Suprapubic skin (tissue), 4 donors: Measurements from ENCODE around the gene EPN2.

Source experiments
- EP300 ChIP-seq: sonication (generic); formaldehyde crosslinking; IDR thresholded peaks from one replicate; pipeline ENCODE4 v1.6.1; 2017; ENCODE audit warnings: antibody characterized with exemption
- POLR2A ChIP-seq, 2 donors: fragments of 450-650 bp; IDR thresholded peaks; one replicate each; pipeline ENCODE4 v1.6.1; 2017; ENCODE audit warnings: antibody characterized with exemption in 2 of 2, mild to moderate bottlenecking in 2 of 2, moderate library complexity in 2 of 2
- POLR2AphosphoS5 ChIP-seq, 3 donors: sonication (generic); formaldehyde crosslinking; IDR thresholded peaks; one replicate each; pipeline ENCODE4 v1.6.1; 2017; ENCODE audit warnings: antibody characterized with exemption in 3 of 3
- TF ChIP-seq, protein P1 (sequence below), 2 donors: fragments of 200-600 bp in 1 of 2; fragments of 450-650 bp in 1 of 2; sonication (generic) in 1 of 2; IDR thresholded peaks; one replicate each; pipeline ENCODE4 v1.5.1; 2016 to 2019; ENCODE audit warnings: antibody characterized with exemption in 2 of 2, mild to moderate bottlenecking in 1 of 2, moderate library complexity in 1 of 2

- TF ChIP-seq, protein P1, sequence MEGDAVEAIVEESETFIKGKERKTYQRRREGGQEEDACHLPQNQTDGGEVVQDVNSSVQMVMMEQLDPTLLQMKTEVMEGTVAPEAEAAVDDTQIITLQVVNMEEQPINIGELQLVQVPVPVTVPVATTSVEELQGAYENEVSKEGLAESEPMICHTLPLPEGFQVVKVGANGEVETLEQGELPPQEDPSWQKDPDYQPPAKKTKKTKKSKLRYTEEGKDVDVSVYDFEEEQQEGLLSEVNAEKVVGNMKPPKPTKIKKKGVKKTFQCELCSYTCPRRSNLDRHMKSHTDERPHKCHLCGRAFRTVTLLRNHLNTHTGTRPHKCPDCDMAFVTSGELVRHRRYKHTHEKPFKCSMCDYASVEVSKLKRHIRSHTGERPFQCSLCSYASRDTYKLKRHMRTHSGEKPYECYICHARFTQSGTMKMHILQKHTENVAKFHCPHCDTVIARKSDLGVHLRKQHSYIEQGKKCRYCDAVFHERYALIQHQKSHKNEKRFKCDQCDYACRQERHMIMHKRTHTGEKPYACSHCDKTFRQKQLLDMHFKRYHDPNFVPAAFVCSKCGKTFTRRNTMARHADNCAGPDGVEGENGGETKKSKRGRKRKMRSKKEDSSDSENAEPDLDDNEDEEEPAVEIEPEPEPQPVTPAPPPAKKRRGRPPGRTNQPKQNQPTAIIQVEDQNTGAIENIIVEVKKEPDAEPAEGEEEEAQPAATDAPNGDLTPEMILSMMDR (IDR thresholded peaks at IDR 0.05): no peak
- TF ChIP-seq POLR2A (IDR thresholded peaks at IDR 0.05) (no peak), EP300 (no peak), POLR2AphosphoS5 (IDR thresholded peaks at IDR 0.05) (no peak)
Measured at GRCh38 chr17:19369846-19370492, 132.8 kb downstream of the EPN2 start.
